Caco-2 (cell line): ENCODE data around the gene SUPT20HL1. TPM values are rescaled to one million over a fixed set of nuclear protein-coding genes. Genes with fewer than 3 reads are reported as not detected.

ENCODE experiments used
- BruUV-seq: library from RNA; stranded (reverse); fragments of 400-500 nt; replicated peaks from 2 replicates; lab custom pipeline; 2021; lab: Mats Ljungman, UMichigan
- CTCF ChIA-PET: fragments of 300-600 bp; sonication (Branson Sonifier 250); formaldehyde crosslinking; loops from one replicate; lab custom pipeline; 2022; ENCODE audit warnings: antibody characterized with exemption; lab: Charles Lee
- POLR2A ChIA-PET: fragments of 300-600 bp; sonication (Branson Sonifier 250); formaldehyde crosslinking; loops from one replicate; lab custom pipeline; 2022; ENCODE audit warnings: antibody characterized with exemption; lab: Charles Lee
- DNase-seq, 2 experiments: peaks; one replicate each; pipeline versions ENCODE4 v3.0.0 to v3.0.0-alpha.2; 2020 to 2022
- H3K27me3 ChIP-seq: replicated peaks from 2 replicates; pipeline ENCODE4 v1.6.0; 2011; ENCODE audit warnings: low read length; ENCODE audit not compliant: control insufficient read depth, insufficient read depth
- H3K36me3 ChIP-seq: 2 replicates; pipeline ENCODE4 v1.5.1; 2011; ENCODE audit warnings: low read length; ENCODE audit not compliant: control insufficient read depth, insufficient read depth
- H3K4me1 ChIP-seq: fragments of 250-450 bp; sonication (Bioruptor Pico); 2 replicates; pipeline ENCODE4 v1.5.1; 2020; ENCODE audit warnings: mild to moderate bottlenecking
- H3K4me3 ChIP-seq: 2 replicates; pipeline ENCODE4 v1.5.1; 2011; ENCODE audit warnings: low read depth, mild to moderate bottlenecking, control low read depth, low read length
- H3K9me3 ChIP-seq: fragments of 250-450 bp; sonication (Bioruptor Pico); 2 replicates; pipeline ENCODE4 v1.5.1; 2020; ENCODE audit warnings: mild to moderate bottlenecking, moderate library complexity
- H3K27ac Mint-ChIP-seq: one replicate; pipeline ENCODE4 v1.8.0; 2022; ENCODE audit warnings: mixed read lengths; ENCODE audit not compliant: unreplicated experiment
- H3K27me3 Mint-ChIP-seq: one replicate; pipeline ENCODE4 v1.8.0; 2022; ENCODE audit warnings: mixed read lengths; ENCODE audit not compliant: insufficient read depth, unreplicated experiment
- H3K36me3 Mint-ChIP-seq: one replicate; pipeline ENCODE4 v1.8.0; 2022; ENCODE audit warnings: mild to moderate bottlenecking, mixed read lengths; ENCODE audit not compliant: insufficient read depth, unreplicated experiment
- H3K4me1 Mint-ChIP-seq: one replicate; pipeline ENCODE4 v1.8.0; 2022; ENCODE audit warnings: low read depth, mixed read lengths; ENCODE audit not compliant: unreplicated experiment
- H3K4me3 Mint-ChIP-seq: one replicate; pipeline ENCODE4 v1.8.0; 2022; ENCODE audit warnings: mild to moderate bottlenecking, moderate library complexity, mixed read lengths; ENCODE audit not compliant: unreplicated experiment
- H3K9me3 Mint-ChIP-seq: one replicate; pipeline ENCODE4 v1.8.0; 2022; ENCODE audit warnings: mixed read lengths; ENCODE audit not compliant: unreplicated experiment
- intact Hi-C: fragments of 100-400 bp; cut with micrococcal nuclease; formaldehyde crosslinking; loops from one replicate; pipeline ENCODE4 v1.10.0; 2022; ENCODE audit not compliant: unreplicated experiment
- total RNA-seq: library from RNA; stranded (reverse); gene quantifications from 2 replicates; pipeline ENCODE4 v1.2.3, GENCODE V29; 2022
- TF ChIP-seq, protein P1 (sequence below), 2 experiments: fragments of 200-600 bp in 1 of 2; IDR thresholded peaks; 1 replicate in 1 of 2; 2 replicates in 1 of 2; pipeline versions ENCODE4 v1.5.1 to v1.8.0; 2011 to 2022; ENCODE audit warnings: antibody characterized with exemption in 1 of 2, control low read depth in 1 of 2, inconsistent platforms in 1 of 2, low read depth in 1 of 2, low read length in 1 of 2, mild to moderate bottlenecking in 1 of 2, moderate library complexity in 1 of 2; ENCODE audit not compliant: insufficient read depth in 1 of 2, severe bottlenecking in 1 of 2, unreplicated experiment in 1 of 2

Gene SUPT20HL1
- total RNA-seq, 1 experiment from 2014 or later = not detected

DNA sequence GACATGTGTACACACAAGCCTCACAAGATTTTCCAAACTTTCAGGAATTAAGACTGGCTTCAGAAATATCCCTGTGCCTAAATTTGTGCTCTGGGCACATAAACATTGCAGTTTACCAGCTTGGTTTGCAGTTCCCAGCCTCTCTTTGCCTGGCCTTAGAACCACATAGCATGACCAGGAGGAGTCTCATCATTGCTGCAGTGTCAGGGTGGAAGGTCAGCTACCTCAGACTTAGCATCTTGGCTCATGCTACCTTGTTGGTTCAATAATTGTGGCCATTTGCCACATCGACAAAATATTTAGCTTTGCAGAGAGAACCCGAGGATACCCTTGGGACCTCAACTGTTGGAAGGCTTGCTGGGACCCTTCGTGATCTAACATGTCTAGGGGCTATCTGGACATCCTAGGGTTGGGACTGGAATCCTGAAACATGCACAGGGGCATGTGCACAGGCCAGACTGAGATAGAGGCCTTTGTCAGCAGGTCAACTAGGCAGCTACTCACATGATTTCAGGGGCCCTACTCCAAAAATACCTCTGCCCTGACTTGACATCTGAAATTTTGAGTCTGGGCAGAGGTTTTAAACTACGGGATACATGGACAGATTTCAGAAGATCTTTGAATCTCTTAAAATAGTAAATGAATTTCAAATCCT lies 38.6 kb upstream of the SUPT20HL1 start:
- H3K27me3 ChIP-seq = no peaks in the 10 kb centered on the region
- H3K4me3 ChIP-seq = no peak overlapping the region
- H3K36me3 ChIP-seq = no peaks in the 10 kb centered on the region
- DNase-seq = no peak
- Mint-ChIP-seq H3K9me3 (no peaks in the 10 kb centered on the region), H3K27me3 (peaks cover 5% of the 10 kb centered on the region), H3K4me3 (no peak overlapping the region), H3K36me3 (no peaks in the 10 kb centered on the region), H3K27ac (no peak overlapping the region), H3K4me1 (no peaks in the 10 kb centered on the region)
- intact Hi-C loops = no loop called here
- H3K4me1 ChIP-seq = no peaks in the 10 kb centered on the region
- BruUV-seq = no TSS peak
- POLR2A ChIA-PET = no interaction called here
- TF ChIP-seq, protein P1, sequence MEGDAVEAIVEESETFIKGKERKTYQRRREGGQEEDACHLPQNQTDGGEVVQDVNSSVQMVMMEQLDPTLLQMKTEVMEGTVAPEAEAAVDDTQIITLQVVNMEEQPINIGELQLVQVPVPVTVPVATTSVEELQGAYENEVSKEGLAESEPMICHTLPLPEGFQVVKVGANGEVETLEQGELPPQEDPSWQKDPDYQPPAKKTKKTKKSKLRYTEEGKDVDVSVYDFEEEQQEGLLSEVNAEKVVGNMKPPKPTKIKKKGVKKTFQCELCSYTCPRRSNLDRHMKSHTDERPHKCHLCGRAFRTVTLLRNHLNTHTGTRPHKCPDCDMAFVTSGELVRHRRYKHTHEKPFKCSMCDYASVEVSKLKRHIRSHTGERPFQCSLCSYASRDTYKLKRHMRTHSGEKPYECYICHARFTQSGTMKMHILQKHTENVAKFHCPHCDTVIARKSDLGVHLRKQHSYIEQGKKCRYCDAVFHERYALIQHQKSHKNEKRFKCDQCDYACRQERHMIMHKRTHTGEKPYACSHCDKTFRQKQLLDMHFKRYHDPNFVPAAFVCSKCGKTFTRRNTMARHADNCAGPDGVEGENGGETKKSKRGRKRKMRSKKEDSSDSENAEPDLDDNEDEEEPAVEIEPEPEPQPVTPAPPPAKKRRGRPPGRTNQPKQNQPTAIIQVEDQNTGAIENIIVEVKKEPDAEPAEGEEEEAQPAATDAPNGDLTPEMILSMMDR (IDR thresholded peaks at IDR 0.05; ENCODE audit: insufficient read depth in 1 of 2, low read depth in 1 of 2, low read length in 1 of 2, severe bottlenecking in 1 of 2, unreplicated experiment in 1 of 2) = no peak
- H3K9me3 ChIP-seq = no peaks in the 10 kb centered on the region
- CTCF ChIA-PET = no interaction called here

DNA sequence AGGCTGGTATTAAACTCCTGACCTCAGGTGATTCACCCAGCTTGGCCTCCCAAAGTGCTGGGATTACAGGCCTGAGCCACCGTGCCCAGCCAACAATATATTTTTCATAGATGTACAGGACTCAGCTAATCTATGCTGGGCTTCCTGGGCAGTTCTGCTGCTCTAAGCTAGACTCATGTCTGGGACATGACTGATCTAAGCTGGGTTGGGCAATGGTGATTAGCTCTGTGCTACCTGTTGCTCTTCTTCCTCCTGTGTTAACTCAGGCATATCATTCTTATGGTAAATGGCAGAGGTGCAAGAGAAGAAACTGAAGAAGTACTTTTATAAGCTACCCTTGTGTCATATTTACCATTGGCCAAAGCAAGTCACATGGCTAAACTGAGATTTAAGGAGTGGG lies 35.2 kb upstream of the SUPT20HL1 start:
- Mint-ChIP-seq H3K27me3 (peaks cover 4% of the 10 kb centered on the region), H3K36me3 (no peaks in the 10 kb centered on the region)

DNA sequence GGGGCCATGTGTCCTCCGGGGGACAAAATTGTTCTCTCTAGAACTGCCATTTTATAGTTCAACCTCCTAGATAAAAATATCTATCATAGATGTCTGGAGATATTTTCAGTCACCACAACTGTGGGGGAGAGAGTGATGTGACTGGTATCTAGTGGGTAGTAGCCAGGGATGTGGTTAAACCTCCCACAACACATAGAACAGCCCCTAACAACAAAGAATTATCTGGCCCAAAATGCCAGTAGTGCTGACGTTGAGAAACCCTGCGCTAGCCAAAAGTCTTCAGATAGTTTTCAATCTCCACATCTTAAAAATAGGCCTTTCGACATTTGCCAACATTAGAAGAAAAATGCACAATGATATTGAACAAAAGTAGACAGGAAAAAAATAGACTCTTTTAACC lies 27.6 kb upstream of the SUPT20HL1 start:
- Mint-ChIP-seq H3K9me3 (no peaks in the 10 kb centered on the region), H3K4me1 (no peaks in the 10 kb centered on the region), H3K36me3 (no peaks in the 10 kb centered on the region), H3K27ac (no peak overlapping the region), H3K4me3 (no peak overlapping the region), H3K27me3 (no peaks in the 10 kb centered on the region)
- Histone ChIP-seq H3K27me3 (no peaks in the 10 kb centered on the region), H3K36me3 (no peaks in the 10 kb centered on the region), H3K4me3 (no peak overlapping the region), H3K9me3 (no peaks in the 10 kb centered on the region), H3K4me1 (no peaks in the 10 kb centered on the region)
- DNase-seq = no peak
- ChIA-PET CTCF (no interaction called here), POLR2A (no interaction called here)
- intact Hi-C loops = no loop called here
- no TSS peak for BruUV-seq
- TF ChIP-seq, protein P1 (IDR thresholded peaks at IDR 0.05; ENCODE audit: insufficient read depth in 1 of 2, low read depth in 1 of 2, low read length in 1 of 2, severe bottlenecking in 1 of 2, unreplicated experiment in 1 of 2) = no peak

More for the DNA sequence above, 35.2 kb upstream of the SUPT20HL1 start:
- TF ChIP-seq, protein P1 (IDR thresholded peaks at IDR 0.05; ENCODE audit: insufficient read depth in 1 of 2, low read depth in 1 of 2, low read length in 1 of 2, severe bottlenecking in 1 of 2, unreplicated experiment in 1 of 2) = no peak
- no peaks in the 10 kb centered on the region for H3K9me3 ChIP-seq
- no peak overlapping the region for H3K4me3 Mint-ChIP-seq
- BruUV-seq = no TSS peak
- intact Hi-C loops = no loop called here
- DNase-seq = no peak
- CTCF ChIA-PET = no interaction called here
- no peaks in the 10 kb centered on the region for H3K9me3 Mint-ChIP-seq
- POLR2A ChIA-PET = no interaction called here
- H3K27me3 ChIP-seq = no peaks in the 10 kb centered on the region
- no peaks in the 10 kb centered on the region for H3K4me1 ChIP-seq
- no peaks in the 10 kb centered on the region for H3K4me1 Mint-ChIP-seq
- no peak overlapping the region for H3K4me3 ChIP-seq
- H3K27ac Mint-ChIP-seq = no peak overlapping the region
- H3K36me3 ChIP-seq = no peaks in the 10 kb centered on the region
